ENCODE measurements around the gene LAGE3. TPM values are rescaled to one million over a fixed set of nuclear protein-coding genes. Genes with fewer than 3 reads are reported as not detected.

The LAGE3 gene
- total and polyA plus RNA-seq, 2 of the 13 experiments (the other 11 are each of a cell fraction or from before 2014, with no cell fraction given) = 7.6 to 12.7 TPM

DNA sequence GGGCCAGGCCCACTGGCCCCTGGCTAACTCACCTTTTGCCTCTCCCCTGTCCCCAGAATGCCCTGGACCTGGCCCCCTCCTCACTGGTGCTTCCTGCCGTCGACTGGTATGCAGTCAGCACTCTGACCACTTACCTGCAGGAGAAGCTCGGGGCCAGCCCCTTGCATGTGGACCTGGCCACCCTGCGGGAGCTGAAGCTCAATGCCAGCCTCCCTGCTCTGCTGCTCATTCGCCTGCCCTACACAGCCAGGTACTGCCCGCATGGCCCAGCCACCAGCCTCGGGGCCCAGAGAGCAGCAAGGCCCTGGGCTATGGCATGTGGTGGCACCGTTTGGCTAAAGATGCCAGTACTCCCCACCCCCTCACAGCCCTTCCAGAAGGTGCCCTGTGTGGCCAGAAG is 46.9 kb downstream of the LAGE3 start:
- FAIRE-seq = no peak
- Histone ChIP-seq H3K9ac (ENCODE audit: insufficient read depth, low read depth, low read length) (no peak overlapping the region), H3K36me3 (replicated peaks in 1 of 2; ENCODE audit: control insufficient read depth in 1 of 2, insufficient read depth in 2 of 2, low read length in 2 of 2) (no peaks in the 10 kb centered on the region; a peak in 3 of 5 replicates), H3K9me3 (ENCODE audit: low read length) (no peaks in the 10 kb centered on the region), H3K79me2 (ENCODE audit: insufficient read depth, low read length) (peaks cover 15% of the 10 kb centered on the region), H3K4me2 (ENCODE audit: low read depth, low read length) (no peak overlapping the region), H4K20me1 (ENCODE audit: insufficient read depth, low read length) (no peaks in the 10 kb centered on the region), H2AFZ (ENCODE audit: low read length) (no peak overlapping the region), H3K27ac (ENCODE audit: extremely low read length, insufficient read depth, low read length) (no peak overlapping the region), H3K4me3 (replicated peaks in 1 of 3; ENCODE audit: insufficient read depth in 1 of 3, low read depth in 2 of 3, low read length in 3 of 3) (no peak overlapping the region), H3K4me1 (ENCODE audit: insufficient read depth, low read length) (peaks cover 28% of the 10 kb centered on the region), H3K27me3 (ENCODE audit: control insufficient read depth in 1 of 2, insufficient read depth in 2 of 2, low read length in 2 of 2) (no peaks in the 10 kb centered on the region)
- TF ChIP-seq TBL1XR1 (IDR thresholded peaks at IDR 0.05; ENCODE audit: borderline replicate concordance, low read length, partially characterized antibody) (no peak), TOE1 (CRISPR knock-in tag; IDR thresholded peaks at IDR 0.05) (no peak), ZNF550 (CRISPR knock-in tag; IDR thresholded peaks at IDR 0.05; ENCODE audit: borderline replicate concordance) (no peak), ARNT (IDR thresholded peaks at IDR 0.05) (no peak), SRSF4 (IDR thresholded peaks at IDR 0.05; ENCODE audit: low read depth, low read length, poor library complexity, severe bottlenecking) (no peak), MAFF (IDR thresholded peaks at IDR 0.05; ENCODE audit: low read depth, low read length) (no peak), ATAD3A (CRISPR knock-in tag; IDR thresholded peaks at IDR 0.05) (no peak), SNRNP70 (IDR thresholded peaks at IDR 0.05; ENCODE audit: low read depth, low read length) (no peak)
- TF ChIP-seq, protein P1, sequence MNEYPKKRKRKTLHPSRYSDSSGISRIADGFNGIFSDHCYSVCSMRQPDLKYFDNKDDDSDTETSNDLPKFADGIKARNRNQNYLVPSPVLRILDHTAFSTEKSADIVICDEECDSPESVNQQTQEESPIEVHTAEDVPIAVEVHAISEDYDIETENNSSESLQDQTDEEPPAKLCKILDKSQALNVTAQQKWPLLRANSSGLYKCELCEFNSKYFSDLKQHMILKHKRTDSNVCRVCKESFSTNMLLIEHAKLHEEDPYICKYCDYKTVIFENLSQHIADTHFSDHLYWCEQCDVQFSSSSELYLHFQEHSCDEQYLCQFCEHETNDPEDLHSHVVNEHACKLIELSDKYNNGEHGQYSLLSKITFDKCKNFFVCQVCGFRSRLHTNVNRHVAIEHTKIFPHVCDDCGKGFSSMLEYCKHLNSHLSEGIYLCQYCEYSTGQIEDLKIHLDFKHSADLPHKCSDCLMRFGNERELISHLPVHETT (CRISPR knock-in tag; conservative IDR thresholded peaks at IDR 0.05) = no peak
- TF ChIP-seq, protein P2, sequence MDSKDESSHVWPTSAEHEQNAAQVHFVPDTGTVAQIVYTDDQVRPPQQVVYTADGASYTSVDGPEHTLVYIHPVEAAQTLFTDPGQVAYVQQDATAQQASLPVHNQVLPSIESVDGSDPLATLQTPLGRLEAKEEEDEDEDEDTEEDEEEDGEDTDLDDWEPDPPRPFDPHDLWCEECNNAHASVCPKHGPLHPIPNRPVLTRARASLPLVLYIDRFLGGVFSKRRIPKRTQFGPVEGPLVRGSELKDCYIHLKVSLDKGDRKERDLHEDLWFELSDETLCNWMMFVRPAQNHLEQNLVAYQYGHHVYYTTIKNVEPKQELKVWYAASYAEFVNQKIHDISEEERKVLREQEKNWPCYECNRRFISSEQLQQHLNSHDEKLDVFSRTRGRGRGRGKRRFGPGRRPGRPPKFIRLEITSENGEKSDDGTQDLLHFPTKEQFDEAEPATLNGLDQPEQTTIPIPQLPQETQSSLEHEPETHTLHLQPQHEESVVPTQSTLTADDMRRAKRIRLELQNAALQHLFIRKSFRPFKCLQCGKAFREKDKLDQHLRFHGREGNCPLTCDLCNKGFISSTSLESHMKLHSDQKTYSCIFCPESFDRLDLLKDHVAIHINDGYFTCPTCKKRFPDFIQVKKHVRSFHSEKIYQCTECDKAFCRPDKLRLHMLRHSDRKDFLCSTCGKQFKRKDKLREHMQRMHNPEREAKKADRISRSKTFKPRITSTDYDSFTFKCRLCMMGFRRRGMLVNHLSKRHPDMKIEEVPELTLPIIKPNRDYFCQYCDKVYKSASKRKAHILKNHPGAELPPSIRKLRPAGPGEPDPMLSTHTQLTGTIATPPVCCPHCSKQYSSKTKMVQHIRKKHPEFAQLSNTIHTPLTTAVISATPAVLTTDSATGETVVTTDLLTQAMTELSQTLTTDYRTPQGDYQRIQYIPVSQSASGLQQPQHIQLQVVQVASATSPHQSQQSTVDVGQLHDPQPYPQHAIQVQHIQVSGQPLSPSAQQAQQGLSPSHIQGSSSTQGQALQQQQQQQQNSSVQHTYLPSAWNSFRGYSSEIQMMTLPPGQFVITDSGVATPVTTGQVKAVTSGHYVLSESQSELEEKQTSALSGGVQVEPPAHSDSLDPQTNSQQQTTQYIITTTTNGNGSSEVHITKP (CRISPR knock-in tag; IDR thresholded peaks at IDR 0.05; ENCODE audit: low read depth) = no peak
- WGBS (ENCODE audit: low lambda C conversion rate) = no CpG with 5 or more reads among the region's 8 CpGs
- intact Hi-C loops (cut with micrococcal nuclease; ENCODE audit: unreplicated experiment) = no loop called here
- no peak for DNase-seq (ENCODE audit: low spot score)
- ChIA-PET CTCF (ENCODE audit: low intra/inter-chr PET ratio, low total read pairs) (no interaction called here), POLR2A (no interaction called here)
- BruUV-seq (replicated peaks) = no TSS peak
- in situ Hi-C loops (cut with HindIII; ENCODE audit: extremely low pct_ligation_motif_present, low pct_unique_long_range_greater_than_20kb) = no loop called here
- ATAC-seq = no peak
